Left renal pelvis (tissue), 4 donors: ENCODE results near the gene POLR2A. TPM values are rescaled to one million over a fixed set of nuclear protein-coding genes. Genes with fewer than 3 reads are reported as not detected.
"Not testable (repeated sequence)": the region's sequence is repeated elsewhere in the genome, so short reads cannot be mapped to it uniquely, and the experiment has no call there.

Source experiments
- DNase-seq, 4 donors: peaks; one replicate each; pipeline ENCODE4 v3.0.0-alpha.2; 2013; ENCODE audit warnings: low read depth in 4 of 4, low spot score in 3 of 4
- polyA plus RNA-seq, 4 donors: library from polyadenylated mRNA; unstranded; fragments of 120-200 nt; gene quantifications; one replicate each; pipeline ENCODE4 v1.2.1, GENCODE V29; 2013; ENCODE audit not compliant: insufficient read length in 4 of 4

Gene POLR2A
- polyA plus RNA-seq, 4 donors = 105 to 159 (median 123) TPM

DNA sequence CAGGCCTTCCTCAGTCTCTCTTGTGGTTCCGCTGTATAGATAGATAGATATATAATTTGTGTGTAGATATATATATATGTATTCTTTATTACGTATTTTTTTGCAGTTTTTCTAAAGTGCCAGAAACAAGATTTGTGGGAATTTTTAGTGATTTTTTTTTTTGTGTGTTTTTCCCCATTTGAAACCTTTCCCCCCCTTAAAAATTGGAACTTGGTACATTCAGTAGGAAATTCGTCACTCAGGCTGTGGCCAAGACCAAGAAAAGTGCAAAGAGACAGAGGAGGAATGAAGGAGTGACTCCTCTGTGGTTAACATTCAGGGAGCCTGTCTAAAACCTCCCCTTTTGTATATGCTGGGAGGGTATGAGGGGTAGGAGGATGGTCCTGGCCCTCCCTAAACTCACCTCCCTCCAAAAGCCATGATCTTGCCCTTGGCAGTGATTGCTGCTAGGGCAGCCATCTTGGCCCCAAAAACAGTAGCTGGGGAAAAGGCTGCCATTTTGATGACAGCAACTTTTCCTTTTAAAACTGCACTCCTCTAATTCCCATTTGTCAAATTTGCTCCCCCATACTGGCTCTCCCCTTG, 24.1 kb upstream of the POLR2A start:
- no peak for DNase-seq

DNA sequence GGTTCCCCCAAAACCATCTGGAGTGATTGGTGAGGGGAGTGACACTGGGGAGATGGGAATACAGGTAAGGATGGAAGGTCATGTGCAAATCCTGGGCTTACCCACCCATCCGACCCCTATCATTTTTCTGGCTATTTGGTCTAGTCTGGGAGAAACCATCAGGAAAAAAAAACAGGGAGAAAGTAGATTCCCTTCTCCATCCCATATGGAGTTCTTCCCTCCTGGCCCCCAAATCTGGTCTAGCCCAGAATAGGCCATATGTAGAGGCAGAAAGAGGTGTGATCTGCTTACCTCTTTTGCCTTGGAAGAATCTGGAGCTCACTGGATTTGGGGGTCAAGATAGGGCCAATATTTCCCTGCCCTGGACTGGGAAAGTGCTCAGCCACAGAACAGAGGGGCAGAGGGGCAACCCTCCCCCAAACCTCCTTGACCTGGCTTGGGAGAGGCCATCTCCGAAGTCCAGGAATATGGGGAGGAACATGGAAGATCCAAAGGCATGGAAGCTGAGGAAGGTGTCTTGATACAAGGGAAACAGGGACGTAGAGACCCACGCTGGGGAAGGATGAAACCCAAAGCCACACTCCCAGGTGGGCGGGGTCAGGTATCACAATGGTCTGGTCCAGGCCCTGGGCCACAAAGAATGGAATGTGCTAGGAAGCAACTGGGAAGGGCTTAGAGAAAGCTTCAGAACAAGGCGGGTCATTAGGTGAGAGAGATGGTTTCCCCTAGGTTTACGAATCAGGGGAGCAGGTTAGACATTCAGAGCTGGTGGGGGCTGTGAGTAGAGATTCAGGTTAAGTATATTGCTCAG, 23.1 kb upstream of the POLR2A start:
- DNase-seq = no peak

DNA sequence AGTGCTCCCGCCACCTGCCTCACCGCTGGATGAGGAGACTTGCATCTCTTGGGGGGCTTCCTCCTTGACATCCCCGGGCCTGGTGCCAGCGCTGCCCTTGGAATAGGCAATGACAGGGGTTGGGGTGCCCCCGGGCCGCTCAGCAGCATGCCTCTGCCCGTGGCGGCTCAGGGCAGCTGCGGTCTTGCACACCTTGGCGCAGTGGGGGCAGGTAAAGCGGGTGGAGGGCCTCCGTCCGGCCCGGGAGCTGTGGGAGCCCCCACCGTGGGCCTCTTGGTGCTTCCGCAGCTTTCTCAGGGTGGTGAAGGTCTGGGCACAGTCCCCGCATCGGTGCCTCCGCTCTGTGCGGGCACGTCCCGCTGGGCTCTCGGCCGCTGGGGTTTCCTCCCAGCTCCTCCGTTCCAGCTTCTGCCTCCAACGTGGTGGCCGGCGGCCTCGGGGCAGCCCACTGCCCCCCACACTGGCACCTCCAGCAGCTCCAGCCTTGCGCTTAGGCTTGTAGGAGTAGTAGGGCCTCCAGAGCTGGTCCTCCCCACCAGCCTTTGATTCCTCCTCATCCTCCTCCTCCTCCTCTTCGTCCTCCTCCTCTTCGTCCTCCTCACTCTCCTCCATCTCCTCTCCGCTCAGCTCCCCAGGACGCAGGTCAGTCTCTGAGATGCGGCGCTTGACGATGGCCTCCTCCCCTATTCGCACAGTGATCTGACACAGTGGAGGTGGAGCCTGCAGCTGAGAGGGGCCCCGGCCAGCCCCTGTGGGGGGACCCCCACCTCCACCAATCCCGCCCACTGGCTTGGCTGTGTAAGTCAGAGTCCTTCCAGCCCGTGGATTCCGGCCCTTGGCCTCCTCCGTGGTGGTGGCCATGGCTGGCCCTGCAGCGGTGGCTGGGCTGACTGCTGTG, 21.4 kb upstream of the POLR2A start:
- DNase-seq = no peak

DNA sequence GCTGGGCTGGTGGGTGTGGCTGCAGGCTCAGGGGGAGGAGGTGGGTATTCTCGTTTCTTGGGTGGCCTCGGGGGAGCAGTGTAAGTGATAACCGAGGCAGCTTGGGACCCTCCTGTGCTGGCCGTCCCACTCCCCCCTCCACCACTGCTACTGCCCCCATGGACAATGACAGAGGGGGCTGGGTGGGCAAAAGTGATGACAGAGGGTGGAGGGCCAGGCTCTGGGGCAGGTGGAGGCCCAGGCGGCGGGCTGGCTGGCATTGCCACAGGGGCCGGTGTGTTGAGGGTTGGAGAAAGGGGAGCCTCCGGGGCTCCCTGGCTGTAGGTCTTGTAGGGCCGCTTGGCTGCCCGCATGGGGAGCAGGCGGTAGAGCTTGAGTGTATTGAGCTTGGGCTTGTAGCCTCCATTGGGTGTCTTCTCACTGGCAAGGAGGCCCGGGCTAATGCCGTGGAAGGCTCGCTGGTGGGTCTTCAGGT, 20.8 kb upstream of the POLR2A start:
- DNase-seq = no peak

DNA sequence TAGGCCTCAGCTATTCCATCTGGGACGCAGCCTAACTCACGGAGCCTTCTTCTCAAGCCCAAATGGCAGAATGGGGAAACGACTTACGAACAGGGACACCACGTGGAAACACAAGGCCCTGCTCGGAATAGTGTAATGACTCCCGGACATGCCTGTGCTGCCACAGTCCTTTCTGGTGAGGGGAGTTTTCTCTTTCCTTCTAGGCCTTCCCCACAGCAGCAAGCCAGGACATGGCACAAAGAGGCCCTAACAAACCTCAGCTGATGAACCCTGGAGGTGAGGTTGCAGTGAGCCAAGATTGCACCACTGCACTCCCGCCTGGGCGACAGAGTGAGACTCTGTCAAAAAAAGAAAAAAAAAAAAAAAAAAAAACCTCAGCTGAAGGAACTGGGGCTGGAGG, 20.1 kb upstream of the POLR2A start:
- DNase-seq = no peak

DNA sequence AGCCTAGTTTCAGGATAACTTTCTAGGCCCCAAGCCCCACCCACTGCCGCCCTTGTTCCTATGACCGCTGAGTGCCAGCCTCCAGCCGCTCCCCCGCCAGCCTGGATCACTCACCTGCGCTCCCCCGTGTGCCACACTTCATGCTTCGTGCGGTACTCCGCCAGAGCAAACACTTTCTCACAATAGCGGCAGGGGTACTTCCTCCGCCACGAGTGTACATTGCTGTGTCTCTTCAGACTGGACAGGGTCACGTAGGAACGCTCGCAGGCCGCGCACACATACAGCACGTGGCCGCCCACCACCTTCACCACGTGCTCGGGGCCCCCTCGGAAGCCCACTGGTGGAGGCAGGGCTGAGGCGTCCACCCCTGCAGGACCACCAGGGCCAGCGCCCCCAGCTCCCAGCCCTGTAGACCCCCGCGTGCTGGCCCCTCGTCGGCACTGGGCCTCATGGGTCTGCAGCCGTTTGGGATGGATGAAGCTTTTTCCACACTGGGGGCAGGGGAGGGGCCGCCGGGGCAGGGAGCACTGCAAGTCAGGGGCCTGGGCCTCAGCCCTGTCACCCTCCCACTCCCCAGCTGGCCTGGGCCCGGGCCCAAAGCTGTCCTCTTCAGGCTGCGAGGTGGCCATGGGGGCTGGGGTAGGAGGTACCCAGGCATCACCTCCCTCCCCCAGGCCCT, 18.4 kb upstream of the POLR2A start:
- no peak for DNase-seq

DNA sequence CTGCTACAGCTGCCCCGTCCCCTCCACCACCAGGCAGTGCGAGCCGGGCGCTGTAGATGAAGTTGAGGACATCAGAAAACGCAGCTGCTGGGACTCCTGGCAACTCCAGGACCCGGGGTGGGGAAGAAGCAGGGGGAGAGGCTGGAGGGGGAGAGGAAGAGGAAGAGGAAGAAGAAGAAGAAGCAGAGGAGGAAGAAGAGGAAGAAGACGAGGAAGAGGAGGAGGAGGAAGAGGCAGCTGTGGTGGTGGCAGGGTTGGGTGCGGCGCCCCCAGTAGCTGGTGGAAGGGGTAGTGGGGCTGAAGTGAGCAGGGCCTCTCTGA, 17.9 kb upstream of the POLR2A start:
- no peak for DNase-seq

DNA sequence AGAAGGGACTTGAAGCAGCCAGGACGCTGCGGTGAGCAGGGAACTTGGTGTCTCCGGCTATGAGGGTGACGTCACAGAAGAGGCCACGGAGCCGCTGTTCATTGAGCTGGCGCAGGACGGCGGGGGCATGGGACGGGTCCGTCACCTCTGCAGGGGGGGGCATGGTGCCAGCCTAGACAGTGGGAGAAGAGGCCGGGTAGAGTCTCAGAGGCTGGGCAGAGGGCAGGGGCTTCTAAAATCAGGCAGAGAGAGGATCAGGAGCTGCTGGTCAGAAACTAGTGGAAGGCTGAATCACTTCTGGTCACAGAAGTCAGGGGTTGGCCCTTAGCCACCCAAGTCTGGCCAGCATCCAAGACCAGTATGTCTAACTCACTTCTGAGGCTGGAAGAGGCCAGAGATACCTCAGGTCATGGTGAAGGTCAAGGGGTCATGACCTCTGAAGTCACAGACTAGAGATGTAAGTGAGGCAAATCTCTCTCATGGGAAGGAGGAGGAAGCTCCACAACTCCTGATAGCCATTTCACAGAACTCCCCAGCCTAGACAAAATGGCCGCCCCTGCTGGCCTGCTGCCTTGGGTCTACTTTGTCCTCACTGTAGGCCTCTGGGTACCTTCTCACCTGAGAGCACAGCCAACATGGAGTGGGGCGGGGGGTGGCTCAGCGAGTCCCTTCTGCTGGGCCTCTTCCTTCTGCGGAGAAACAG, 17.4 kb upstream of the POLR2A start:
- DNase-seq = no peak

DNA sequence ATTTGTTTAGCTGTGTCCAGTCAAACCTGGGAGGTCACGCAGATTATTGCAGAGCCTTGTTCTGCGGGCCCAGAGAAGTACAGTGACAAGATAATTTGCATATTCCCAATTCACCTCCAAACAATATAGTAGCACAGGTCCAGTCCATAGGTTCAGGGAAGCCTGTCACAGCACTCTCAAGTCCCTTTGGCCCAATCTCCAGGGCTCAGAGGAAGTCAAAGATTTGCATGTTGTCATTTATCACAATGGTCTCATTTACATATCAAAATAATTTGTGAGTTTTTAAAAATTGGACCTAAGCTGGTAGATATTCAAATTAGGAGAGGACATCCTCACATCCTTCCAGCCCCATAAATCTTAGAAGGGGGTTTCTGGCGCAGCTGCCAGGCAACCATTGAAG, 16.7 kb upstream of the POLR2A start:
- DNase-seq = no peak

DNA sequence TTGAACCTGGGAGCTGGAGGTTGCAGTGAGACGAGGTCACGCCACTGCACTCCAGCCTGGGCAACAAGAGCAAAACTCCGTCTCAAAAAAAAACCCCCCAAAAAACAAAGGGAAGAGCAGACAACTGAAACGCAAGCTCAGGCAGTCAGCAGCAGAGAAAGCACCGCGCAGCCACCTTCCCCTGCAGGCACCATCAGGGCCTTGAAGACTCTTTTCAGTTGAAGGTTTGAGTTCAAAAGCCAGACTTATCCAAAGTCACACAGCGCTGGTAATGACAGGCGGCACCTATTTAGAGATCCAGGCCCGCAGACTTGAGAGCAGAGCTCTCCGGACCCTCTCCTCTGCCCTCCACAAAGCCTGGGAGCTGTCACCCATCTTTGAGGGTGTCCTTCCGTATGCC, 15.9 kb upstream of the POLR2A start:
- DNase-seq = no peak

DNA sequence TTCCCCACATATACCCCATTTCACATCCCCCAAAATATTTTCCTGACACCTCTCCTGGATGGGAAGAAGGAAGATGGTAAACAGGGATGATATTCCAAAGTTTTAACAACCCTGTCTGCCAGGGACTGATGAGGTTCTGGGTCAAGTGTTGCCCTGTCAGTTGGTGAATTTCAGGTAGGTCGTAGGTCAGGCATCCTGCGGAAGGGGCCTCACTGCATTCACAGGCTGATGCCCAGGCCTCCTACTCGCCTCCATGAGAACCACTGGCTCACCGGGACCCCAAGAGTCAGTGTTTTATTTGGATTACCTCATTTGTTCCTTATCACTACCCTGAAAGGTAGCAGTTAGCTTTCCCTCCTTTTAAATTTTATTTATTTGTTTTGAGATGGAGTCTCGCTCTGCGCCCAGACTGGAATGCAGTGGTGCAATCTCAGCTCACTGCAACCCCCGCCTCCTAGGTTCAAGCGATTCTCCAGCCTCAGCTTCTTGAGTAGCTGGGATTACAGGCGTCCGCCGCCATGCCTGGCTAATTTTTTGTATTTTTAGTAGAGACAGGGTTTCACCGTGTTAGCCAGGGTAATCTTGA, 15.3 kb upstream of the POLR2A start:
- no peak for DNase-seq

DNA sequence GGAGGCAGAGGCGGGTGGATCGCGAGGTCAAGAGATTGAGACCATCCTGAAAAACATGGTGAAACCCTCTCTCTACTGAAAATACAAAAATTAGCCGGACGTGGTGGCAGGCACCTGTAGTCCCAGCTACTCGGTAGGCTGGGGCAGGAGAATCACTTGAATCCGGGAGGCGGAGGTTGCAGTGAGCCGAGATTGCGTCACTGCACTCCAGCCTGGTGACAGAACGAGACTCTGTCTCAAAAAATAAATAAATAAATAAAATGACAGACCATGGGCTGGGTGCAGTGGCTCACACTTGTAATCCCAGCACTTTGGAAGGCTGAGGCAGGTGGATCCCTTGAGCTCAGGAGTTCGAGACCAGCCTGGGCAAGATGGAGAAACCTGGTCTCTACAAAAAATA, 14.3 kb upstream of the POLR2A start:
- DNase-seq = not testable (repeated sequence)

DNA sequence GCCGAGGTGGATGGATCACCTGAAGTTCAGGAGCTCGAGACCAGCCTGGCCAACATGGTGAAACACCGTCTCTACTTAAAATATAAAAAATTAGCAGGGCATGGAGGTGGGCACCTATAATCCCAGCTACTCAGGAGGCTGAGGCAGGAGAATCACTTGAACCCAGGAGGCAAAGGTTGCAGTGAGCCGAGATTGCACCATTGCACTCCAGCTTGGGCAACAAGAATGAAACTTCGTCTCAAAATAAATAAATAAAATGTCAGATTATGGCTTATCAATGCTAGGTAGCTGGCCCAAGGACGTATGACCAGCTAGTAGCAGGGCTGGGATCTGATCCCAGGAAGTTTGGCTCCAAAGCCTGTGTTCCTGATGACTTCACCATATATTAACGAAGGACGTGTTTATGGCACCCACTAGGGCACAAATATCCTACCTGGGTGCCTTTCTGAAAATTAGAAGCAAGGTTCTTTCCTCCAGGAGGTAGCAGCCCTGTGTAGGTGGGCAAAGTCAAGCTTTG, 13.7 kb upstream of the POLR2A start:
- not testable (repeated sequence) for DNase-seq

DNA sequence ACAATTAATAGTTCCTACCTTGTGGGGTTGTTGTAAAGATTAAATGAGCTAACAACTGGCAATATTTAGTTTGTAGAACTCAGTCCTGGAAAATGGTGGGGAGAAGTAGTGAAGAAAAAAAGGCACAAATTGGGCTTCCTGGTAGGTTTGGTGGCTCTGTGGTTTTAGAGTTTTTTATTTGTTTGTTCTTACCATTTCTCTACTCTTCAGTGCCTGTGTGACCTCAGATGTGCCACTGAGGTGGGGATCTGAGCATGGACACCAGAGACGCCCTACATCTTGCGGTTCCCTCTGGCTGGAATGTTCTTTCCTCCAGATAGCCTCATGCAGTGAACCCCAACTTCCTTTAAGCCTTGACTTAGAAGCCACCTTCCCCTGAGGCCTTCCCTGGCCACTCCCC, 12.4 kb upstream of the POLR2A start:
- no peak for DNase-seq

DNA sequence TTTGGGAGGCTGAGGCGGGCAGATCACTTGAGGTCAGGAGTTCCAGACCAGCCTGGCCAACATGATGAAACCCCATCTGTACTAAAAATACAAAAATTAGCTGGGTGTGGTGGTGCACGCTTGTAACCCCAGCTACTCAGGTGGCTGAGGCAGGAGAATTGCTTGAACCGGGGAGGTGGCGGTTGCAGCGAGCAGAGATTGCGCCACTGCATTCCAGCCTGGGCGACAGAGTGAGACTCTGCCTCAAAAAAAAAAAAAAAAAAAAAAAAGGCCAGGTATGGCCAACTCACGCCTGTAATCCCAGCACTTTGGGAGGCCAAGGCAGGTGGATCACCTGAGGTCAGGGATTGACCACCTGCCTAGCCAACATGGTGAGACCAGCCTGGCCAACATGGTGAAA, 9.4 kb upstream of the POLR2A start:
- DNase-seq = not testable (repeated sequence)

DNA sequence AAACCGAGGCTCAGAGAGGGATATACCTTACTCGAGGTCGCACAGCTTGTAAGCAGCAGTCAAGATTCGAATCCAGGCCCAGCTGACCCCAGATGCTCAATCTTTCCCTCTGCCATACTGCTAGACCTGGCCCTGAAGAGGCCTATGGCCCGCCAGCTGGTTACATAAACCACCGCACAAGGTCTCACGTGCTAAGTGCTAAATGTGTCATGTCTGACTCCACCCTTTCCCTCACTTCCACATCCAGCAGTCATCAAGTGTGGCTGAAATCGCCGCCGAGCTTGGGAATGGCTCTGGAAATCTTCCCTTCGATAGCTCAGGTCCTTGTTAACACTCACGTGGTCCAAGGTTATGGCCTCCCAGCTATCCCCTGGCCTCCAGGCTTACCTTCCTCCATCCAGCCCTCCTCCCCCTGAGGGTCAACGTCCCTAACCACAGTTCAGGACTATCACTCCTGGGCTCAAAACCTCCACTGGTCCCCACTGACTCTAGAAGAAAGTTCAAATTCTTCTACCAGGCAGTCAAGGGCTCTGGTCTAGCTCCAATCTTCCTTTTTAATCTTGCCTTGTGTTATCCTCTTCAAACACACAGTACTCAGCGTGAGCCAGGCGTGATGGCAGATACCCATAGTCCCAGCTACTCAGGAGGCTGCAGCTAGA, 8.3 kb upstream of the POLR2A start:
- no peak for DNase-seq

DNA sequence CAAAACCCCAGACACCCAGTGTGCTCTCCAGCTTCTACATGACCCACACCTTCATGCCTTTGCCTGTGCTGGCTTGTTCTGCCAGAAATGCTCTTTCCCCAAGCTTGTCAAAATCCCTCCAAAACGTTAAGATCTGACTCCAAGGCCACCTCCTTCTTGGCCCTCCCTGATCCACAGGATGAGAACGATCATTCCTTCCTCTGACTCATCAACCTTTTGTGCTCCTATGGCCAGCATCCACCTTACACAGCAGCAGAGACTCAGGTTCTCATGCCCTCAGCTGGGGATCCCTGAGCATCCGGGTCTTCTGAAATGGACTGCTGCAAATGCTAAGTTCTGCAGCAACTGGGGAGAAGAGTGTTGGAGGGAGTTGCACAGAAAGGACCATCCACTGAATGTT, 7.7 kb upstream of the POLR2A start:
- no peak for DNase-seq

DNA sequence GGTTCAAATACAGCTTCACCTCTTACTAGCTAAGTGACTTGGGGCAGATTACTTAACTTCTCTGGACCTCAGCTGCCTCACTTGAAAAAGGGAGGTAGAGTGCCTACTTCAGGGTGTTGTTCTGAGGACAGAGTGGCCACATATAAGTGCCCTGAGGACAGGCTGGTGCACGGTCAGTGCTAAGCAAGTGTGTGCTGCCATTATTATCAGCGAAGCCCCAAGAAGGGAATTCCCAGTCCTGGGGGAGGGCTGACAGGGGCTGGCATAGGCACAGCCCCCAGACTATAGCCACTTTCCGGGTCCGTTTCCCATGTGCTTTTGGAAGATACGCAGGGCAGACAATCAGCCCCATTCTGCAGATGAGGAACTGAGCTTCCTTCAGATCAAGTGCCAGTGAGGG, 7.2 kb upstream of the POLR2A start:
- DNase-seq = no peak
